Gastroesophageal sphincter (tissue), 4 donors: ENCODE measurements around the gene RNF10. TPM values are rescaled to one million over a fixed set of nuclear protein-coding genes. Genes with fewer than 3 reads are reported as not detected.
"Not testable (repeated sequence)": the region's sequence is repeated elsewhere in the genome, so short reads cannot be mapped to it uniquely, and the experiment has no call there.

Source experiments
- ATAC-seq: fragments of 150-250 bp; one replicate; pipeline ENCODE4 v1.9.1; 2016; ENCODE audit warnings: mild to moderate bottlenecking, moderate library complexity
- H3K27ac ChIP-seq, 4 donors: fragments of 200-600 bp; sonication (generic) in 3 of 4; 1 replicate in 3 of 4; 2 replicates in 1 of 4; pipeline ENCODE4 v1.5.1; 2016 to 2019
- H3K27me3 ChIP-seq: fragments of 200-600 bp; sonication (generic); one replicate; pipeline ENCODE4 v1.5.1; 2019
- H3K36me3 ChIP-seq, 2 donors: fragments of 200-600 bp; sonication (generic); one replicate each; pipeline ENCODE4 v1.5.1; 2019; ENCODE audit warnings: control low read depth in 1 of 2
- H3K4me1 ChIP-seq, 3 donors: fragments of 200-600 bp; sonication (generic); 1 replicate in 2 of 3; 2 replicates in 1 of 3; pipeline ENCODE4 v1.5.1; 2016 to 2019; ENCODE audit warnings: control low read depth in 2 of 3
- H3K4me3 ChIP-seq, 2 donors: fragments of 200-600 bp; sonication (generic); one replicate each; pipeline ENCODE4 v1.5.1; 2019; ENCODE audit warnings: mild to moderate bottlenecking in 1 of 2, moderate library complexity in 1 of 2
- H3K9me3 ChIP-seq, 3 donors: fragments of 200-600 bp; sonication (generic); one replicate each; pipeline ENCODE4 v1.5.1; 2017 to 2019; ENCODE audit warnings: control low read depth in 2 of 3
- EP300 ChIP-seq: sonication (generic); formaldehyde crosslinking; IDR thresholded peaks from one replicate; pipeline ENCODE4 v1.6.1; 2017; ENCODE audit warnings: antibody characterized with exemption, mild to moderate bottlenecking
- POLR2A ChIP-seq, 2 donors: fragments of 450-650 bp; IDR thresholded peaks; one replicate each; pipeline ENCODE4 v1.6.1; 2017; ENCODE audit warnings: antibody characterized with exemption in 2 of 2, mild to moderate bottlenecking in 2 of 2, moderate library complexity in 1 of 2
- POLR2AphosphoS5 ChIP-seq: sonication (generic); formaldehyde crosslinking; IDR thresholded peaks from one replicate; pipeline ENCODE4 v1.6.1; 2017; ENCODE audit warnings: antibody characterized with exemption
- WGBS, 2 donors: methylation state at CpG; one replicate each; pipeline ENCODE4 v1.1.5; 2018; ENCODE audit warnings: low coverage in 1 of 2; 5-methylcytosine and 5-hydroxymethylcytosine counted together
- total RNA-seq, 4 donors: library from RNA; depleted of rRNA; stranded (reverse); fragments of >200 nt; gene quantifications; one replicate each; pipeline ENCODE4 v1.1.0, GENCODE V29; 2016
- TF ChIP-seq, protein P1 (sequence below), 4 experiments: fragments of 200-600 bp in 2 of 4; fragments of 450-650 bp in 2 of 4; sonication (generic) in 1 of 4; IDR thresholded peaks; one replicate each; pipeline ENCODE4 v1.5.1; 2017 to 2019; ENCODE audit warnings: antibody characterized with exemption in 4 of 4, mild to moderate bottlenecking in 2 of 4, moderate library complexity in 2 of 4

The RNF10 gene
- total RNA-seq, 4 donors from 2014 or later, result 134 to 273 (median 161) TPM

DNA sequence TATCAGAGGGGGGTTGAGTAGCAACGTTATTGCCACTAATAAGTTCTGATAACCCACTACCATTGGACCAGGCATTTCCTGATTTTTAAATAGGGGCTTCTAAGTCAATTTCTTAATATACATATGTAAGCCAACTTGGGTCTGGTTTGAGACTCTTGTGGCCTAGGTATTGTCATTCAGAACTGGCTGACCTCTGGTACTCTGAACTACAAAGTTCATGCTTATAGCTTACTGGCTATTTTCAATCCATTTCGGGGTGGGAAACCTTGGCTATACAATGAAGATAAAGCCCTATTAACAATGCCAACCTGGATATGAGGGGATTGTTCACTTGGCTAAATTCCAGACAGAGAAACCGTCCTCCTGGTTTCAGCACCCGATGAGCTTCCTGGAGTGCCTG, 29.6 kb upstream of the RNF10 start:
- TF ChIP-seq, protein P1, sequence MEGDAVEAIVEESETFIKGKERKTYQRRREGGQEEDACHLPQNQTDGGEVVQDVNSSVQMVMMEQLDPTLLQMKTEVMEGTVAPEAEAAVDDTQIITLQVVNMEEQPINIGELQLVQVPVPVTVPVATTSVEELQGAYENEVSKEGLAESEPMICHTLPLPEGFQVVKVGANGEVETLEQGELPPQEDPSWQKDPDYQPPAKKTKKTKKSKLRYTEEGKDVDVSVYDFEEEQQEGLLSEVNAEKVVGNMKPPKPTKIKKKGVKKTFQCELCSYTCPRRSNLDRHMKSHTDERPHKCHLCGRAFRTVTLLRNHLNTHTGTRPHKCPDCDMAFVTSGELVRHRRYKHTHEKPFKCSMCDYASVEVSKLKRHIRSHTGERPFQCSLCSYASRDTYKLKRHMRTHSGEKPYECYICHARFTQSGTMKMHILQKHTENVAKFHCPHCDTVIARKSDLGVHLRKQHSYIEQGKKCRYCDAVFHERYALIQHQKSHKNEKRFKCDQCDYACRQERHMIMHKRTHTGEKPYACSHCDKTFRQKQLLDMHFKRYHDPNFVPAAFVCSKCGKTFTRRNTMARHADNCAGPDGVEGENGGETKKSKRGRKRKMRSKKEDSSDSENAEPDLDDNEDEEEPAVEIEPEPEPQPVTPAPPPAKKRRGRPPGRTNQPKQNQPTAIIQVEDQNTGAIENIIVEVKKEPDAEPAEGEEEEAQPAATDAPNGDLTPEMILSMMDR (IDR thresholded peaks at IDR 0.05), result no peak
- no peak for TF ChIP-seq POLR2AphosphoS5
- no peak for TF ChIP-seq POLR2A (IDR thresholded peaks at IDR 0.05)
- TF ChIP-seq EP300, result no peak
- Histone ChIP-seq H3K4me1 (no peaks in the 10 kb centered on the region), H3K9me3 (no peaks in the 10 kb centered on the region), H3K27ac (no peak overlapping the region), H3K27me3 (no peaks in the 10 kb centered on the region), H3K36me3 (peaks cover 0 to 68% of the 10 kb centered on the region in 2 donors), H3K4me3 (no peak overlapping the region)
- no peak for ATAC-seq
- 42 to 72% methylated on average over 3 of the region's 4 CpGs for WGBS, 2 donors

DNA sequence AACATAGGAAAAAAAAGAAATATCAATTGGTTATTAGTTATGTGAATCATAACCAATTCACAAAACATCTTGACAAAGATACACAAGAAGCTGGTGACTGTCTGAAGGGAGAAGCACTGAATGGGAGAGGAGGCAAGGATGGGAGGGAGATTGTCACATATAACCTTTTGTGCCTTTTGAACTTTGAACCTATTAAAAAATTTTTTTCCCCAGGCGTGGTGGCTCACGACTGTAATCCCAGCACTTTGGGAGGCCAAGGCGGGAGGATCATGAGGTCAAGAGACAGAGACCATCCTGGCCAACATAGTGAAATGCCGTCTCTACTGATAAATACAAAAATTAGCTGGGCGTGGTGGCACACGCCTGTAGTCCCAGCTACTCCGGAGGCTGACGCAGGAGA, 25.6 kb upstream of the RNF10 start:
- Histone ChIP-seq H3K27ac (no peak overlapping the region), H3K4me3 (no peak overlapping the region), H3K27me3 (no peaks in the 10 kb centered on the region), H3K4me1 (no peaks in the 10 kb centered on the region), H3K36me3 (peaks cover 0 to 93% of the 10 kb centered on the region in 2 donors), H3K9me3 (no peaks in the 10 kb centered on the region)
- no peak for TF ChIP-seq POLR2A (IDR thresholded peaks at IDR 0.05)
- TF ChIP-seq POLR2AphosphoS5, result no peak
- no peak for TF ChIP-seq EP300
- TF ChIP-seq, protein P1 (IDR thresholded peaks at IDR 0.05), result no peak
- no peak for ATAC-seq
- 83 to 85% methylated on average over 2 to 7 of the region's 8 CpGs for WGBS, 2 donors

DNA sequence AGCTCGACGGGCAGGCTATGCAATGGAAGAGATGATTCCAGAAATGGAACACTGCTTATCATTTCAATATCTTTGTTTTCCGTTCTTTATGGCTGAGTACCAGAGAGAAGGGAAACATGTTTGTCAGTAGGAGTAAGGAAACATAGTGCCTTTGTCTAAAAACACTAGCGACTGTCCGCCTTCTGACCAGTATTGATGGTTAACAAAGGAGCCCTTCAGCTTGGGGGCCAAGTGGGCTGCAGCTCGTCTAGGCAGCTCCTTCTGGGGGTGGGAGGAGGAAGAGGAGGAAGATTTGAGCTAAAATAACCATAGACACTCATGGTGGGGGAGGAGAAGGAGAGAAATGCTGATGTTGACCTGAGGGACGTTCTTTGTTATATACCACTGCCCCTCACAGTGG, 20.2 kb upstream of the RNF10 start:
- no peaks in the 10 kb centered on the region for H3K4me1 ChIP-seq
- no peak overlapping the region for H3K4me3 ChIP-seq
- H3K36me3 ChIP-seq, result peaks cover 0 to 91% of the 10 kb centered on the region in 2 donors
- ATAC-seq, result no peak
- TF ChIP-seq, protein P1 (IDR thresholded peaks at IDR 0.05), result no peak
- TF ChIP-seq POLR2A (IDR thresholded peaks at IDR 0.05), result no peak
- TF ChIP-seq EP300, result no peak
- no peak for TF ChIP-seq POLR2AphosphoS5
- 69 to 72% methylated on average over 7 of the region's 7 CpGs for WGBS, 2 donors
- H3K9me3 ChIP-seq, result no peaks in the 10 kb centered on the region
- no peaks in the 10 kb centered on the region for H3K27me3 ChIP-seq
- no peak overlapping the region for H3K27ac ChIP-seq

DNA sequence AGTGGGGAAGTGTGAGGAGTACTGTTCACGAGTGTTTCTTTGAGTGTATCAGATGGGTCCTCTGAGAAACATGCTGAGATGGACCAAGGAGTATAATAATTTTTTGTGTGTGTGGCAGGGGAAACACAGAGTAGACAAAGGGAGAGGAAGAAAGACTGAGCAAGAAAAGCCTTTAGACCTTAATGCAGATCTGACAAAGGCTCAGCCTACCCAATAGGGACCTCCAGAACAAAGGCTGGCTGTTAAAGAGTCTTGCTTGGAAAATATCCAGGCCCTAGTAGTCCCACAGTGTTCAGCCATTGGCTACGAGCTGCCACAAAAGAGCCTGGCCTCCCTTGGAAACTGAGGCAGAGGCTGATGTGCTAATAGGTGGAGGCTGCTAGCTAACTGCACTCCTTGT, 18.7 kb upstream of the RNF10 start:
- no peak overlapping the region for H3K27ac ChIP-seq

DNA sequence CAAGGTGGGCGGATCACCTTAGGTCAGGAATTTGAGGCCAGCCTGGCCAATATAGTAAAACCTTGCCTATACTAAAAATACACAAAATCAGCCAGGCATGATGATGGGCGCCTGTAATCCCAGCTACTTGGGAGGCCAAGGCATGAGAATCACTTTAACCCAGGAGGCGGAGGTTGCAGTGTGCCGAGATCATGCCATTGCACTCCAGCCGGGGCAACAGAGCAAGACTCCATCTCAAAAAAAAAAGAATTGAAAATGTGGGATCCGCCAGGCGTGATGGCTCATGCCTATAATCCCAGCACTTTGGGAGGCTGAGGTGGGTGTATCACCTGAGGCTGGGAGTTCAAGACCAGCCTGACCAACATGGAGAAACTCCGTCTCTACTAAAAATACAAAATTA, 14.8 kb upstream of the RNF10 start:
- not testable (repeated sequence) for H3K27ac ChIP-seq, H3K9me3 ChIP-seq, ATAC-seq, H3K4me1 ChIP-seq, H3K4me3 ChIP-seq, H3K27me3 ChIP-seq
- 87 to 98% methylated on average over 5 to 6 of the region's 8 CpGs for WGBS, 2 donors
- H3K36me3 ChIP-seq, result peaks cover 0 to 80% of the 10 kb centered on the region in 2 donors

More for the DNA sequence above, 18.7 kb upstream of the RNF10 start:
- Histone ChIP-seq H3K36me3 (peaks cover 0 to 86% of the 10 kb centered on the region in 2 donors), H3K4me3 (no peak overlapping the region), H3K27me3 (no peaks in the 10 kb centered on the region), H3K4me1 (no peaks in the 10 kb centered on the region), H3K9me3 (no peaks in the 10 kb centered on the region)
- ATAC-seq, result no peak
- TF ChIP-seq EP300 (no peak), POLR2AphosphoS5 (no peak), POLR2A (IDR thresholded peaks at IDR 0.05) (no peak)
- TF ChIP-seq, protein P1 (IDR thresholded peaks at IDR 0.05), result no peak
- WGBS, 2 donors, result 86 to 100% methylated on average over 1 to 2 of the region's 2 CpGs
